Right atrium auricular region (tissue), 2 donors: Measurements from ENCODE around the gene SEMA4B. TPM values are rescaled to one million over a fixed set of nuclear protein-coding genes. Genes with fewer than 3 reads are reported as not detected.
"Not testable (repeated sequence)": the region's sequence is repeated elsewhere in the genome, so short reads cannot be mapped to it uniquely, and the experiment has no call there.

Experiments
- DNase-seq: peaks from one replicate; pipeline ENCODE4 v3.0.0-alpha.2; 2019; ENCODE audit warnings: low spot score
- H3K27ac ChIP-seq, 2 donors: fragments of 200-600 bp; sonication (generic); 1 replicate in 1 of 2; 2 replicates in 1 of 2; pipeline ENCODE4 v1.5.1; 2016 to 2019
- H3K27me3 ChIP-seq, 2 donors: fragments of 200-600 bp; sonication (generic); one replicate each; pipeline versions ENCODE4 v1.5.1 to v1.6.0; 2017 to 2019
- H3K36me3 ChIP-seq: fragments of 200-600 bp; sonication (generic); one replicate; pipeline ENCODE4 v1.5.1; 2016
- H3K4me1 ChIP-seq, 2 donors: fragments of 200-600 bp; sonication (generic); one replicate each; pipeline versions ENCODE4 v1.5.1 to v1.6.0; 2017 to 2019
- H3K4me3 ChIP-seq, 2 donors: fragments of 200-600 bp; sonication (generic); 1 replicate in 1 of 2; 2 replicates in 1 of 2; pipeline ENCODE4 v1.5.1; 2017 to 2019; ENCODE audit warnings: mild to moderate bottlenecking in 1 of 2, moderate library complexity in 1 of 2
- H3K9me3 ChIP-seq, 2 donors: fragments of 200-600 bp; sonication (generic); one replicate each; pipeline ENCODE4 v1.5.1; 2019
- CTCF ChIP-seq, 2 donors: fragments of 200-600 bp; sonication (generic); IDR thresholded peaks; one replicate each; pipeline ENCODE4 v1.5.1; 2019; ENCODE audit warnings: antibody characterized with exemption in 2 of 2
- total RNA-seq, 2 donors: library from RNA; depleted of rRNA; stranded (reverse); fragments of >200 nt; gene quantifications; one replicate each; pipeline ENCODE4 v1.1.0, GENCODE V29; 2016

SEMA4B gene
- total RNA-seq, 2 donors from 2014 or later: 22.1 to 31.6 TPM

GRCh38 chr15:90154861-90155626 is 46.1 kb upstream of the SEMA4B start:
- TF ChIP-seq CTCF (IDR thresholded peaks at IDR 0.05): no peak

GRCh38 chr15:90159213-90159612 is 41.9 kb upstream of the SEMA4B start:
- DNase-seq: no peak
- Histone ChIP-seq H3K27me3 (no peaks in the 10 kb centered on the region), H3K9me3 (no peaks in the 10 kb centered on the region), H3K4me3 (no peak overlapping the region), H3K36me3 (no peaks in the 10 kb centered on the region), H3K27ac (no peak overlapping the region), H3K4me1 (peaks cover 0 to 9% of the 10 kb centered on the region in 2 donors)
- TF ChIP-seq CTCF (IDR thresholded peaks at IDR 0.05): no peak

More at GRCh38 chr15:90154861-90155626, 46.1 kb upstream of the SEMA4B start:
- Histone ChIP-seq H3K27ac (no peak overlapping the region), H3K36me3 (no peaks in the 10 kb centered on the region), H3K9me3 (no peaks in the 10 kb centered on the region), H3K4me3 (no peak overlapping the region), H3K4me1 (peaks cover 0 to 9% of the 10 kb centered on the region in 2 donors), H3K27me3 (no peaks in the 10 kb centered on the region)
- no peak for DNase-seq

GRCh38 chr15:90160781-90161727 is 40.1 kb upstream of the SEMA4B start:
- no peaks in the 10 kb centered on the region for H3K9me3 ChIP-seq
- no peak overlapping the region for H3K4me3 ChIP-seq
- no peak for DNase-seq
- H3K4me1 ChIP-seq: peaks cover 0 to 15% of the 10 kb centered on the region in 2 donors
- no peaks in the 10 kb centered on the region for H3K36me3 ChIP-seq
- H3K27ac ChIP-seq: no peak overlapping the region
- no peak for TF ChIP-seq CTCF (IDR thresholded peaks at IDR 0.05)
- no peaks in the 10 kb centered on the region for H3K27me3 ChIP-seq

- Histone ChIP-seq H3K27me3 (no peaks in the 10 kb centered on the region), H3K4me1 (peaks cover 0 to 15% of the 10 kb centered on the region in 2 donors)
- DNase-seq: no peak
Observed at GRCh38 chr15:90161950-90162361, 39.2 kb upstream of the SEMA4B start.

GRCh38 chr15:90162956-90163355 is 38.2 kb upstream of the SEMA4B start:
- DNase-seq: no peak
- no peak overlapping the region for H3K27ac ChIP-seq
- no peak for TF ChIP-seq CTCF (IDR thresholded peaks at IDR 0.05)
- H3K9me3 ChIP-seq: no peaks in the 10 kb centered on the region
- no peaks in the 10 kb centered on the region for H3K27me3 ChIP-seq
- H3K36me3 ChIP-seq: no peaks in the 10 kb centered on the region
- peaks cover 0 to 15% of the 10 kb centered on the region in 2 donors for H3K4me1 ChIP-seq
- no peak overlapping the region for H3K4me3 ChIP-seq

More at GRCh38 chr15:90161950-90162361, 39.2 kb upstream of the SEMA4B start:
- H3K36me3 ChIP-seq: no peaks in the 10 kb centered on the region
- TF ChIP-seq CTCF (IDR thresholded peaks at IDR 0.05): no peak
- no peak overlapping the region for H3K27ac ChIP-seq
- H3K4me3 ChIP-seq: no peak overlapping the region
- H3K9me3 ChIP-seq: no peaks in the 10 kb centered on the region

GRCh38 chr15:90164239-90164638 is 36.9 kb upstream of the SEMA4B start:
- not testable (repeated sequence) for H3K36me3 ChIP-seq, H3K27me3 ChIP-seq, H3K4me1 ChIP-seq, DNase-seq, H3K27ac ChIP-seq, H3K9me3 ChIP-seq, H3K4me3 ChIP-seq
